SK-N-SH (cell line): ENCODE measurements around the gene SACM1L.

Experiments
- GABPA ChIP-seq: IDR thresholded peaks from 2 replicates; pipeline ENCODE4 v1.4.0; 2012; ENCODE audit warnings: low read depth, mild to moderate bottlenecking
- USF1 ChIP-seq: IDR thresholded peaks from 2 replicates; pipeline ENCODE4 v1.4.0; 2012; ENCODE audit warnings: low read depth, borderline replicate concordance

GRCh38 chr3:45730409-45731154 lies 41.4 kb downstream of the SACM1L start:
- no peak for TF ChIP-seq USF1
- no peak for TF ChIP-seq GABPA
